Measurements from ENCODE around the gene LIPK.

- no peak for TF ChIP-seq CTCF (IDR thresholded peaks at IDR 0.05)
- TF ChIP-seq POLR2A (IDR thresholded peaks at IDR 0.05) = no peak
Measured at GRCh38 chr10:88735661-88736060, 29.6 kb downstream of the LIPK start.
